ENCODE results near the gene KANSL1.

GRCh38 chr17:46193151-46193625 lies at the start of gene KANSL1:
- TF ChIP-seq CTCF (IDR thresholded peaks at IDR 0.05) (peak in 1 of 4 experiments; percentile 26), POLR2A (IDR thresholded peaks at IDR 0.05) (no peak), EP300 (IDR thresholded peaks at IDR 0.05) (no peak), POLR2AphosphoS5 (IDR thresholded peaks at IDR 0.05) (peak; percentile 31 to 50 (median 42))
